ENCODE data around the gene NSD1. TPM values are rescaled to one million over a fixed set of nuclear protein-coding genes. Genes with fewer than 3 reads are reported as not detected.

Gene NSD1
- total and polyA plus RNA-seq, 2 of the 4 experiments (the other 2 are of a cell fraction): 7.7 to 31.0 TPM

DNA sequence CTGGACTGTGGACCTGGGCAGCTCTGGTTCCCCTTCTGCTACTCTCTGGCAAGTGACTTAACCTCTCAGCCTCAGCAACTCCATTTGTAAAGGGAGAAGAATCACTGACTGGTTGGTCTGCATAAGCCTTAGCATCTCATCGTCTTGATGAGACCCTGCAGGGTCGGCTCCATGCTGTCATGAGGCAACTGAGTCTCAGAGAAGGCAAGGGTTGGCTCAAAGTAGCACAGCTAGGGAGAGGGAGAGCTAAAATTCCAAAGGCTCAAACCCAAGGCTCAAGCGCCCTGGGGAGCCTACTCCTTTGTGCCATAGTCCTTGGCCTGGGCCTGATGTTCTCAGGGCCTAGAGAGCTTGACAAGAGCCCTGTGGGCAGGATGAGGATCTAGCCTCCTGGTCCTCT is 42.3 kb upstream of the NSD1 start:
- Histone ChIP-seq H3K9me3 (ENCODE audit: control insufficient read depth, insufficient read depth, low read length) (no peaks in the 10 kb centered on the region), H3K14ac (replicated peaks; ENCODE audit: low read depth, low read length) (no peak overlapping the region), H4K5ac (ENCODE audit: low read depth, low read length) (no peak overlapping the region), H3K9me1 (ENCODE audit: insufficient read depth, low read length) (0 out of 2 replicates have a peak, but pooled peaks cover 7% of the 10 kb centered on the region), H3K18ac (ENCODE audit: low read depth, low read length) (no peak overlapping the region), H3K4me3 (ENCODE audit: insufficient read depth, low read depth, low read length) (no peak overlapping the region), H2BK120ac (ENCODE audit: low read depth, low read length) (no peak overlapping the region), H2BK15ac (ENCODE audit: low read depth, low read length) (no peak overlapping the region), H4K20me1 (ENCODE audit: insufficient read depth, low read length) (no peaks in the 10 kb centered on the region; the same call in 1 of the 2 replicates), H2BK5ac (ENCODE audit: low read depth, low read length, poor library complexity, severe bottlenecking) (no peak overlapping the region), H2AK9ac (replicated peaks; ENCODE audit: low read depth, low read length, poor library complexity) (peak overlapping the region; percentile 42), H3K56ac (ENCODE audit: extremely low read depth, insufficient read depth, low read length) (no peak overlapping the region), H4K8ac (ENCODE audit: low read depth in 2 of 2, low read length in 2 of 2) (no peak overlapping the region), H3K4me1 (ENCODE audit: control insufficient read depth, insufficient read depth, low read length) (peaks cover 25% of the 10 kb centered on the region), H2AK5ac (ENCODE audit: low read depth, low read length) (no peak overlapping the region), H3K27me3 (ENCODE audit: control insufficient read depth, insufficient read depth, low read length) (no peaks in the 10 kb centered on the region), H3K36me3 (ENCODE audit: control insufficient read depth, insufficient read depth, low read length) (peaks cover 8% of the 10 kb centered on the region; the same call in 1 of the 2 replicates), H3K4me2 (ENCODE audit: low read depth, low read length) (no peak overlapping the region), H2BK20ac (ENCODE audit: low read depth, low read length) (no peak overlapping the region), H4K91ac (ENCODE audit: insufficient read depth, low read depth, low read length) (no peak overlapping the region), H3K4ac (ENCODE audit: low read depth, low read length) (no peak overlapping the region), H2AFZ (replicated peaks; ENCODE audit: low read length, poor library complexity) (no peak overlapping the region), H3K23ac (ENCODE audit: low read depth, low read length) (no peak overlapping the region), H3K27ac (ENCODE audit: insufficient read depth, low read length) (no peak overlapping the region), H3K9ac (ENCODE audit: low read depth, low read length) (no peak overlapping the region), H3K79me1 (ENCODE audit: low read depth in 1 of 2, low read length in 2 of 2) (no peaks in the 10 kb centered on the region)
- CTCF ChIA-PET: no interaction called here
- dilution Hi-C loops (cut with HindIII; ENCODE audit: low sequenced_read_pairs, unreplicated experiment) (no loop called here), intact Hi-C loops (cut with micrococcal nuclease) (no loop called here), in situ Hi-C loops (cut with MboI; ENCODE audit: low sequenced_read_pairs) (no loop called here)
- ATAC-seq (ENCODE audit: low read depth) (no peak), DNase-seq (no peak)
- 100% methylated on average over 1 of the region's 3 CpGs; no CpG with 5 or more reads in 1 of the 2 experiments for WGBS, 2 experiments (ENCODE audit: extremely low coverage in 2 of 2, insufficient read length in 1 of 2)
- POLR2A ChIA-PET (ENCODE audit: unreplicated experiment): no interaction called here
- no peak for TF ChIP-seq SMC3 (IDR thresholded peaks at IDR 0.05; ENCODE audit: low read depth, low read length)
- no TSS peak for BruUV-seq (replicated peaks)

All from IMR-90 (cell line).